Measurements from ENCODE around the gene AAMP.

- TF ChIP-seq, protein P1, sequence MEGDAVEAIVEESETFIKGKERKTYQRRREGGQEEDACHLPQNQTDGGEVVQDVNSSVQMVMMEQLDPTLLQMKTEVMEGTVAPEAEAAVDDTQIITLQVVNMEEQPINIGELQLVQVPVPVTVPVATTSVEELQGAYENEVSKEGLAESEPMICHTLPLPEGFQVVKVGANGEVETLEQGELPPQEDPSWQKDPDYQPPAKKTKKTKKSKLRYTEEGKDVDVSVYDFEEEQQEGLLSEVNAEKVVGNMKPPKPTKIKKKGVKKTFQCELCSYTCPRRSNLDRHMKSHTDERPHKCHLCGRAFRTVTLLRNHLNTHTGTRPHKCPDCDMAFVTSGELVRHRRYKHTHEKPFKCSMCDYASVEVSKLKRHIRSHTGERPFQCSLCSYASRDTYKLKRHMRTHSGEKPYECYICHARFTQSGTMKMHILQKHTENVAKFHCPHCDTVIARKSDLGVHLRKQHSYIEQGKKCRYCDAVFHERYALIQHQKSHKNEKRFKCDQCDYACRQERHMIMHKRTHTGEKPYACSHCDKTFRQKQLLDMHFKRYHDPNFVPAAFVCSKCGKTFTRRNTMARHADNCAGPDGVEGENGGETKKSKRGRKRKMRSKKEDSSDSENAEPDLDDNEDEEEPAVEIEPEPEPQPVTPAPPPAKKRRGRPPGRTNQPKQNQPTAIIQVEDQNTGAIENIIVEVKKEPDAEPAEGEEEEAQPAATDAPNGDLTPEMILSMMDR (conservative IDR thresholded peaks at IDR 0.05), result no peak
- no peak for TF ChIP-seq EZH2 (IDR thresholded peaks at IDR 0.05; ENCODE audit: low read depth)
These were observed 24.7 kb downstream of the AAMP start for GRCh38 chr2:218245214-218245613.

Data from PC-9 (cell line).